HG02884 (cell line): Measurements from ENCODE around the gene ARHGEF3.

Source experiments
- ATAC-seq: cut with Tn5 transposase; IDR thresholded peaks from one replicate; pipeline ENCODE4 v1.9.1; 2021; ENCODE audit warnings: mild to moderate bottlenecking, moderate library complexity; ENCODE audit not compliant: unreplicated experiment

The ARHGEF3 gene

GRCh38 chr3:56823421-56823926 is 21.7 kb upstream of the ARHGEF3 start:
- ATAC-seq, result no peak

DNA sequence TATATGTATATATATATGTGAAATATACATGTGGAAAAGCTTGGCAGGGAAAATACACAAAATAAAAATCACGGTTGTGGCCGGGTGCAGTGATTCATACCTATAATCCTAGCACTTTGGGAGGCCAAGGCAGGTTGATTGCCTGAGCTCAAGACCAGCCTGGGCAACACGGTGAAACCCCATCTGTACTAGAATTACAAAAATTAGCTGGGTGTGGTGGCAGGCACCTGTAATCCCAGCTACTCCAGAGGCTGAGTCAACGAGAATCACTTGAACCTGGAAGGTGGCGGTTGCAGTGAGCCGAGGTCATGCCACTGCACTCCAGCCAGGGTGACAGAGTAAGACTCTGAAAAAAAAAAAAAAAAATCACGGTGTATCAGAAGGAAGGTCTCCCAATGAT is 20.8 kb upstream of the ARHGEF3 start:
- ATAC-seq, result no peak

- no peak for ATAC-seq
Measured at GRCh38 chr3:56819016-56819809, 17.5 kb upstream of the ARHGEF3 start.

- no peak for ATAC-seq
Measured at GRCh38 chr3:56818156-56818985, 16.6 kb upstream of the ARHGEF3 start.

- ATAC-seq, result no peak
Measured at GRCh38 chr3:56817646-56818045, 15.9 kb upstream of the ARHGEF3 start.

GRCh38 chr3:56816061-56816460 is 14.3 kb upstream of the ARHGEF3 start:
- no peak for ATAC-seq

- no peak for ATAC-seq
Measured at GRCh38 chr3:56815589-56815988, 13.8 kb upstream of the ARHGEF3 start.

DNA sequence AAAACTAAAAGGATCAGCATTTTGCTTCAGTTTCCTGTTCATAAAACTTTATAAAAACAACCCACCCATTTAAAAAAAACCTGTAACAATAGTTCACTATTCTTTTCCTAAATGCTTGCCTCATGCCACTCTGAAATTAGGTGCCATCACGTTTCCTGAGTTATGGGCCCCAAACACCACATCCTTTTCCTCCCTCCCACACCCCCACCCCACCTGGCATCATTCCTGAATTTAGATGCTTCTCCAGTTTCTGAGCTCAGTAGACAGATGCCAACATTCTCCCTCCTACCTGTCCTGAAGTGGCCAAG is 11.9 kb upstream of the ARHGEF3 start:
- no peak for ATAC-seq

DNA sequence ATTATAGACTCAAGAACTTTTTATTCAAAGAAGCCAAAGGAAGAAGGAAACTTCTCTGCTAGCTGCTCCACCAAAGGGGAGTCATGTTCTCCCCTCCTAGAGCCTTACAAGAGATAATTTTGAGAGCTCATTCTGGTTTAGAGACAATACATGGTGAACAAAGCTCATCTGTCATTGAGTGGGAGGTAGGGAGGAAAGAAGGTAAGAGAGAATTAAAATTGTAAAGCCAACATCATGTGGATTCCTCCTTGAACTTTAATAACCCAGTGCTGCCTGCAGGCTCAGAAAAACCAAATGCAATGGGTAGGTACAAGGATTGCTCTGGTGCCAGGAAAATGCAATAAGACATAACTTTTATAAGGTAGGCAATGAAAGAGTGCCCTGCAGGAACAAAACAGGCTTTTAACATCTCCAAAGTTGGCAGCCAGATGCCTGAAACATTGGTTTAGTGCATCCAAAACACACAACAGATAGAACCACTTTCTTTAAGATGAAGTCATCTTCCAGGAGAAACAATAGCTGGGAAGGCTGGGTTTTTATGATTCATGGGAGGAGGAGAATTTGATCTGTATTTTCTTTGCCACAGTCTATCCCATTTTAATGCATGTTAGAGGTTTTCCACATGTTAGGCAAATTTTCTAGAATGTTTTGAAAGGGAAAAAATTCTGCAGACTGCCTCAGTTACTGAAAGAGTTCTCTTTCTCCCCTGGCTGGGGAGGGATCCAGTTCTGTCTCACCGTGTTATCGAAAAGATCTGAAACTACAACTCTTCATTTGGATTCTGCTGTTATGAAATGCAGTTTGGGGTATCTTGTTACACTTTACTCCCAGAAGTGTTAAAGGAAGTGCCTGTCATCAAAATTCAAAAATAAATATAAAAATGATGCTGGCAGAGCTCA is 11.3 kb upstream of the ARHGEF3 start:
- ATAC-seq, result no peak

DNA sequence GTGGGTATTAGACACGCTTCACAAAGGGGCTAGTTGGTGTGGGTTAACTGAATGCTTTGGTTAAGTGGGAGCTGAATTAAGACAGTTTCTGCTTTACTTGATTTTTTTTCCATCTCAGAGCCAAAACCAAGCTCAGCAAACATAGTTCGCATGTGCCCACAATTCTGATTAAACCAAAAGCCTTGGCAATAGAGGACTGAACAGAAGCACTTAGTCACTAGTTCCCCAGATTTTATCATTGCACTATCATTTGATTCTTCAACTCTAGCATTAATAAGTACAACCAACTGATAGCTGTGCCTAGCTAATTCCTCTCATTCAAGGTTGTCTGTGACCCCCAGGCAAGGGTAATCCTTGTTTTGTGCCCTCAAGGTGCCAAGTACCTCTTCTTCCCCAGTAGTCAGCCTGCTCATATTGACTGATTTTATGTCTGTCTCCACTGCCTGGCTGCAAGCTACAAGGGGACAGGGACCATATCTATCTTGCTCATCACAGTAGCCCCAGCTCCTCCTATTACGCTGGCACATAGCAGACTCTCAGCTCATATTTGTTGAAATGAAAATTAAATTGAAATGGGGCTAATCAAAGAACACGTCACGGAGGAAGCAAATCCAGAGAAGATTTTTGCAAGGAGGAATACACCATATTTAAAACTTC is 9.9 kb upstream of the ARHGEF3 start:
- ATAC-seq, result no peak

DNA sequence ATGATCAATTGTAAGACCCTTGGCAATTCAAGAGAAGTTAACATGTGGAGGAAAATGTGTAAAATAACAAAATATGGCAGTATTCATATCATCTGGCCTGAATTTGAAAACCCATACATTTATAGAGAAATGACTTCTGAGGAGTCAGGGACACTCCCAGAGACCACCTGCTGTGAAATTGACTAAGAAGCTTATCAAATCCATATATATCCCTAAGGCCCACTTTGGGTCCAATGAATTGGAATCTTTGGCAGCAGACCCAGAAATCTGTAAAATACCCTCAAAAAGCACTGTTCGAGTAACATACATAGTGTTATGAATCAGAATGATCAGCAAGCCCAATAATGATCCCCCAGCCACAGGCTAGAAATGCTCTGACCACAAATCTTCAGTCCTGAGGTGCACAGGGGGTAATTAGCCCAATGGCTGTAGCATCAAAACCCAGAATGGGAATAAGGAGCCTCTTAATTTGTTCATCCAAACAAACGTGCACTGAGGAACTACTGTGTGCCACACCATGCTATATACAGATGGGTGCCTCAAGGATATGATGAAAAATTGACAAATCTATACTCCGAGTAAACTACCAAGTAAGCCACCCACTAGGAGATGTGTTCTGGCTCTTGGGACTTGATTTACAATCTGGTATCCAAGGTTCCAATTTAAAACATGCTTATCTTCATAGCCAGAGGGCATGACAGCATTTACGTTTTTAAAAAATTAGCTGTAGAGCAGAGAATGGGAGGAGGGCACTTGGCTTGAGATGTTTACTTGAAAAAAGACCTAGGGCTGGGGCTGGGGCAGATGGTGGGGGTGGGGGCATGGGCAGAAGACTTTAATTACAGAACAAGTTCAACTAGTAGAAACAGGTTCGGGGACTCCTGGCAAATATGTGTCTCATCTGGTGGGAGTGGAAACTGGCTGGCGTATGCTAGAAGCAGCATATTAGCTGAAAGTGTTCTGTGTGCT is 9.1 kb upstream of the ARHGEF3 start:
- ATAC-seq, result no peak

GRCh38 chr3:56806407-56806806 is 4.7 kb upstream of the ARHGEF3 start:
- ATAC-seq, result no peak

DNA sequence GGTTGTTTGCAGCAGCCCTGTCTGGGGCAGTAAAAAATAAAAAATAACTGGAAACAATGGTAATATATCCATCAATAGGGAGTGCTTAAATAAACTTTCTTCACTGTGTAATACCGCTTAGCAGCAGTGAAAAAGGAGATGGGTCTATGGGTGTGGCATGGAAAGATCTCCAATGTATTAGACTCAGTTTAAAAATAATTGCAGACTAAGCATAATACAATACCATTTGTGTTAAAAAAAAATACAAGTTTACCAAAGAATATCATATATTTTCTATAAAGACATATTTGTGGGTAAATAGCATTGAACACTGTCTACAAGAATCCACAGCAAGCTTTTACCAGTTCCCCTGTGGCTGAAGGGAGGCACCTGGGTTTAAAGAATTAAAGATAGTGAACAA is 1.0 kb upstream of the ARHGEF3 start:
- no peak for ATAC-seq

DNA sequence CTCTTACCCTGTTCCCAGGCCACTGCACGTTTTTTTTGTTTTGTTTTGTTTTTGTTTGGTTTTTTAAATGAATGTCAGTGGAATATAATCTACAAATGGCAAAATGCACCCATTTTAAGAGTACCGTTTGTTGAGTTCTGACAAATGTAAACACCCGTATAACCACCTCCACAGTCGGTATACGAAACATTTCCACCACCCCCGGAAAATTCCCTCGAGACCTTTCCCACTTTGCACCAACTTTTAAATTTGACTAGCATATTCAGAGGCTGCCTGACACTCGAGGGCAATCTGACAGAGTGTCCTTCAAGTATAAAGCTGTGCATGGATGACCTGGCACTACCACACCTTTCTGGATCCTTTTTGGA is 613 bp upstream of the ARHGEF3 start:
- no peak for ATAC-seq

DNA sequence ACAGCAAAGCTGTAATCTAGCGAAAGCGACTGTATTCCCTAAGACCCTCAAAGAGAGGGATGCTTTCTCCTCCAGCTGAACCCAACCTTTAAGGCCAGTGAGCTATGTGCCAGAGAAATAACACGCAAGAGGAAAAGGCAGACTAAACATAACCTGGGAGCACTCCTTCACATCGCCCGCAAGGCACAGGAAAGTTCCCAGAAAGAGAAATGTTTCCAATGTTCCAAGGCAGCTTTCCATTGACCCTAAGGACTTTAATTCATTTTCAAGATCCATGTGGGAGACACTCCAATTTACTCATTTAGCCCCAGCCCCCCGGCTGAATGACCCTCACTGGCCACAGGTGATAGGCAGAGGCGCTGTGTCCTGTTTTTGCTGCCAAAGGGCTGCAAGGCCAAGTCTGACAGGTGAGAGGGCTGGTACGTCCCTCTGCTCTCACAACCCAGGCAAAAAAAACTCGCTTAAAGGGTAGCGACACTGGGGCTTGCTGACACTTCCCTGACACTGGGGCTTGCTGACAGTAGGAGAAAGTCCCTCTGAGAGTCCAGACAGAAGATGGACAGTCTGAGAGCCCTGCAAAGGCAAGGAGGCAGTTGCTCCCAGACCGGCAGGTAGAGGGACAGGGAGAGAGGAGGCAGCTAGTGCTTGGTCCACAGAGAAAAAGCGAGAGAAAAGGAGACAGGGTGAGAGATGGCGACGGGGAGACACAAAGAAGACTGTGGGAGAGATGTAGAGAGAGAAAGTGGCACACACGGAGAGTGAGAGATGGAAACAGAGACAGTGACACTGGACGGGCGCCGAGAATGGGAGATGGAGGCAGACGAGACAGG is 702 bp downstream of the ARHGEF3 start:
- peak; percentile 4 for ATAC-seq

GRCh38 chr3:56800130-56800831 is 1.5 kb downstream of the ARHGEF3 start:
- no peak for ATAC-seq

DNA sequence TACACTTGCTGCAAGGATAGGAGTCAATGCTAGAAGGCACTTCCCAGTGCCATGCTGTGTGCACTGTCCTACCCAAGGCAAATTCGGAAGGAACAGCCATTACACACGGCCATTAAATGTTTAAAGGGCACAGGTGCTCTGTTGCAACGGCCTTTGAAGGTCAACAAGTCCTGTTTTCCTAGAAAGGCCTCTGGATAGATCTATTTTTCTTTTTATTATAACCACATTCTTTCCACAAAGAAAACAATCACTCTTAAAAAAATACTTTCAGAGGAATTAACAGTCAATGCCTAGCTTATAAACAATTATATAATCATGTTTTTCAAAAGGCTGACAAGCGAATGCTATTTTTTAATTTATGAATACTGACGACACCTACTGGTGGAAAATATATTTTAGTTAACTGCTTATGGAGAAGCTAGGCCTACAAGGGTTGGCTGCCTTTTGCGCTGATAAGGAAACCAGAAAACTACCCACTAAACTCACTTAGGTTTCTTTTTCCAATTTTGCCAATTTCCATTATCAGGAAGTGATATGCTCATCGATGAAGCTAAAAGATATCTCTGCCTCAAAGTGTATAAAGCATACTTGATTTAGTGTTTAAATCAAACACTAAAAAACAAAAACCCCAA is 2.4 kb downstream of the ARHGEF3 start:
- ATAC-seq, result no peak

DNA sequence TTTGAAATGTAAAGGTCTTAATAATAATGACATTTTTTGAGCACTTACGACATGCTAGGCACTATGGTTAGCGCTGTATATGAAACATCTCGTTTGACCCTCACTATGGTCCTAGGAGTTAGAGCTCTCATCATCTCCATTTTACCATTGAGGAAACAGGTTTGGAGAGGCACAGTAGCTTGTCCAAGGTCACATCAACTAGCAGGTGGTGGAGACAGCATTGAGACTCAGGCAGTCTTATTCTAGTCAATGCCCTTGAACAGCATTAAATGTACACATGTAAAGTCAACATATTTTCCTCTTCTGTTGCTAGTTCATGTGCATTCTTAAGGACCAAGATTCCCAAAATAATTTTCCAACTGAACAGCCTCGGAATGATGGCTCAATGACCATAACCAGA is 4.8 kb downstream of the ARHGEF3 start:
- no peak for ATAC-seq
